Subcutaneous adipose tissue (tissue), 4 donors: Measurements from ENCODE around the gene ITSN1. TPM values are rescaled to one million over a fixed set of nuclear protein-coding genes. Genes with fewer than 3 reads are reported as not detected.

Experiments
- CTCF ChIP-seq: fragments of 450-650 bp; IDR thresholded peaks from one replicate; pipeline ENCODE4 v1.5.1; 2016; ENCODE audit warnings: low read depth, mild to moderate bottlenecking, control low read depth, antibody characterized with exemption, moderate library complexity
- total RNA-seq, 4 donors: library from RNA; depleted of rRNA; stranded (reverse); fragments of >200 nt; gene quantifications; one replicate each; pipeline ENCODE4 v1.1.0, GENCODE V29; 2016

ITSN1 gene
- total RNA-seq, 4 donors from 2014 or later, result 110 to 241 (median 116) TPM

- TF ChIP-seq CTCF, result no peak
Measured at GRCh38 chr21:33854604-33855003, 212.3 kb downstream of the ITSN1 start.

GRCh38 chr21:33855190-33855589, 212.9 kb downstream of the ITSN1 start:
- TF ChIP-seq CTCF, result no peak

- TF ChIP-seq CTCF, result no peak
Measured at GRCh38 chr21:33856893-33857527, 214.7 kb downstream of the ITSN1 start.

- TF ChIP-seq CTCF, result no peak
Measured at GRCh38 chr21:33857846-33858666, 215.8 kb downstream of the ITSN1 start.

DNA sequence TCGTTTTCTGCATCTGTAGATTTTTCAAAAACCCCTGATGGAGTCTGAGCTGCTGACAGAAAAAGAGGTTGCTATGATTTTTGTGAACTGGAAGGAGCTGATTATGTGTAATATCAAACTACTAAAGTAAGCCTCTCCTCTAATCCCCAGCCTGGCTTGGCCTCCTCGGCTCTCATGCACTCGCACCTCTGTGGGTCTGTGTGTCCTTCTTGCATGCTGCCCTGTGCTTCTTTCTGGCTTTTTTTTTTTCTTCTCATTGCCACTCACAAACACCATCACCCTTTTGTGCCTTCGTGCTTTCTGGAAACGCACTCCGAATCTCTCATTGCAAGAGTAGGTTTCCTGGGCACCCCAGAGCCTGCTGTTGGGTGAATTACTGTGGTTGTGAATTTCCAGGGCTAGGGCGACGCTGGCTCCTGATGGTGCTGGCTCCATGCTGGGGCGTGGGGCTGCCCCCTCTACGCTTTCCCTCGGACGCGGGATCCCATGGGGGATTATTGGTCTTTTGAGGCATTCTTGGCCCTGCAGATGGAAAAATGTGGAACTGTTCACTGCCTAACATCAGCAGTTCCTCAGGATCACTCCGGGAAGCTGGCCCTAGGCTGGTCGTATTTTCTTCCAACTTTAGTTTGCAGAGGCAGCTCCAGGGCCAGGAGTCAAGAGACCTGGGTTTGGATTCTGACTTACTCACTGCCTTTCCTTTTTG, 216.5 kb downstream of the ITSN1 start:
- no peak for TF ChIP-seq CTCF

- TF ChIP-seq CTCF, result no peak
Measured at GRCh38 chr21:33859373-33860102, 217.2 kb downstream of the ITSN1 start.
